OCI-LY3 (cell line): ENCODE data around the gene ARID5B.

ENCODE experiments used
- H2AFZ ChIP-seq: fragments of 200-600, 300-600 bp; shearing (Covaris generic); 2 replicates; pipeline ENCODE4 v1.6.0; 2014; ENCODE audit warnings: antibody characterized with exemption, low read depth, low read length
- H3K27ac ChIP-seq: fragments of 200-600, 300-600 bp; sonication (generic); 2 replicates; pipeline ENCODE4 v1.5.1; 2014; ENCODE audit warnings: mild to moderate bottlenecking, low read length, moderate library complexity, mixed read lengths
- H3K27me3 ChIP-seq: fragments of 200-600, 300-600 bp; sonication (generic); 2 replicates; pipeline ENCODE4 v1.6.1; 2014; ENCODE audit warnings: low read depth, low read length, mixed read lengths
- H3K36me3 ChIP-seq: fragments of 200-600, 300-600 bp; sonication (generic); replicated peaks from 2 replicates; pipeline ENCODE3; 2014; ENCODE audit warnings: low read depth, low read length, mixed read lengths
- H3K4me1 ChIP-seq: fragments of 300-600, 200-600 bp; sonication (generic); 2 replicates; pipeline ENCODE4 v1.6.1; 2014; ENCODE audit warnings: low read length, mixed read lengths
- H3K4me2 ChIP-seq: fragments of 200-600, 300-600 bp; sonication (generic); 2 replicates; pipeline ENCODE4 v1.6.1; 2014; ENCODE audit warnings: low read length, mixed read lengths
- H3K4me3 ChIP-seq: fragments of 300-600, 200-600 bp; sonication (generic); 2 replicates; pipeline ENCODE4 v1.5.1; 2014; ENCODE audit warnings: antibody characterized with exemption, mild to moderate bottlenecking, low read length, moderate library complexity
- H3K79me2 ChIP-seq: fragments of 300-600, 200-600 bp; shearing (Covaris generic); 2 replicates; pipeline ENCODE4 v1.6.1; 2014; ENCODE audit warnings: mild to moderate bottlenecking, low read length, mixed read lengths
- H3K9ac ChIP-seq: fragments of 300-600, 200-600 bp; shearing (Covaris generic); 2 replicates; pipeline ENCODE4 v1.6.0; 2014; ENCODE audit warnings: mild to moderate bottlenecking, low read length, moderate library complexity
- H3K9me3 ChIP-seq: fragments of 200-600, 300-600 bp; shearing (Covaris generic); 2 replicates; pipeline ENCODE4 v1.6.1; 2014; ENCODE audit warnings: low read length, mixed read lengths; ENCODE audit not compliant: insufficient read depth
- H4K20me1 ChIP-seq: fragments of 200-600, 300-600 bp; sonication (generic); 2 replicates; pipeline ENCODE4 v1.6.1; 2016; ENCODE audit warnings: low read length, mixed read lengths; ENCODE audit not compliant: insufficient read depth
- CTCF ChIP-seq: fragments of 200-600, 300-600 bp; sonication (generic); IDR thresholded peaks from 2 replicates; pipeline ENCODE4 v1.5.1; 2014; ENCODE audit warnings: antibody characterized with exemption, low read length, low read depth
- EZH2phosphoT487 ChIP-seq: fragments of 200-600 bp; shearing (Covaris generic); IDR thresholded peaks from 2 replicates; pipeline ENCODE4 v1.6.1; 2018; ENCODE audit warnings: antibody characterized with exemption, mixed run types, low read depth

ARID5B gene

GRCh38 chr10:62019013-62019684 is 117.7 kb downstream of the ARID5B start:
- Histone ChIP-seq H3K36me3 (no peaks in the 10 kb centered on the region), H3K27me3 (no peaks in the 10 kb centered on the region), H3K9me3 (no peaks in the 10 kb centered on the region), H3K79me2 (no peaks in the 10 kb centered on the region), H3K4me1 (peaks cover 43% of the 10 kb centered on the region), H4K20me1 (no peaks in the 10 kb centered on the region), H3K4me2 (no peak overlapping the region; the same call in 1 of the 2 replicates), H3K4me3 (no peak overlapping the region), H3K27ac (no peak overlapping the region), H3K9ac (no peak overlapping the region), H2AFZ (no peak overlapping the region)
- TF ChIP-seq EZH2phosphoT487 (no peak), CTCF (no peak)

DNA sequence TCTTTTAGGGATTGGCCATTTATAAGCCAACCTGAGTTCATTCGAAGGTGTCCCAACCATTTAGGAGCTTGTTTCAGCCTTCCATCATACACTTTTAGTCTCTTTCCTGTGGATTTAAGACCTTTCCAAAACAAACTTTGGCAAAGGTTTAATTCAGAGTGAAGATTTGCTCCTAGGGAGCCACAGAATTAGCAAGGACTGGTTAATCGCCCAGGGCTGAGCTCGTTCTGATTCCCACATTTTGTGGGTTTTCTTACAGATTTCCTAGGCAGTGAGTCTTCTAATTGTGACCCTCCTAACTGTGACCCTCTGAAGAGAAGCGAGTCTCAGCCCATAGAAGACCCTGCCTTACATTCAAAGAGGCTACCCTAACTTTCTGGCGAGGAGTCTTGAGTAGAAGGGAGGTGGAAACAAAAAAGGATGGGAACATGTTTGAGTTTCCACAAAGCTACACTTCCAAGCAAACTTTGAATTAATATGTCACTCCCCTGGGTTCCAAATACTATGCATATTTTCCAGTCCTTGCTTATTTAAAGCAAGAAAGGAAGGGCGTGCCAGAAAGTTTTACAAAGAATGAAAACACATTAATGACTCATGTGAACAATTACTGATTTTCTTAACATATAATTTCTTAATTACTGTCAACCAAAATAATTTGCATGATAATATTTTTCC is 118.3 kb downstream of the ARID5B start:
- Histone ChIP-seq H3K4me3 (0 out of 2 replicates have a peak overlapping the region, but pooled peaks have one; percentile 2), H3K4me1 (peaks cover 43% of the 10 kb centered on the region), H4K20me1 (no peaks in the 10 kb centered on the region), H3K9me3 (no peaks in the 10 kb centered on the region), H3K9ac (0 out of 2 replicates have a peak overlapping the region, but pooled peaks have one; percentile 12), H3K79me2 (no peaks in the 10 kb centered on the region), H2AFZ (no peak overlapping the region), H3K27ac (no peak overlapping the region), H3K4me2 (peak overlapping the region; percentile 53; the same call in 1 of the 2 replicates), H3K27me3 (no peaks in the 10 kb centered on the region), H3K36me3 (no peaks in the 10 kb centered on the region)
- TF ChIP-seq EZH2phosphoT487: no peak
- no peak for TF ChIP-seq CTCF

DNA sequence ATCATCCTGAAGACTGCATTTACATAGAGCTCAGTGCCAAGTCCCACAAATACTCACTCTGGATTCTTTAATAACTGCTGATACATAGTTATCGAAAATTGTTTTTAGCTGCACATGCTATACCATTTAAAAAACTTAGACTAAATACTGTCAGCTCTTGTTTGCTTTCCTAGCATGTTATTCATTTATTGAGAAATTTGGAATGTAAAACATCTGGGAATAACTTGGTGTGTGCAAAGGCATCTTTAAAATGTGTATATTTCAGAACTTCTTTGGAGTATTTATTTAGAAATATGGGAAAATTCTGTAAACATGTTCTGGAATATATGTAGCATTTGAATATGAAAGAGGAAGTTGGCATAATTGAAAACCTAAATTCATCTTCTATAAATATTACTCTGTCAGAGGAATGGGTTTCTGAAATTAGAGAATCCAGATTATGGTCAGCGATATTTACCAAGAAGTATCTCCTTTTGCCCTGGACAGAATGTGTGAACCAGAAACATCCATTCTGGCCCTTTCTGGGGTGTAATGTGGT is 119.7 kb downstream of the ARID5B start:
- peaks cover 42% of the 10 kb centered on the region for H3K4me1 ChIP-seq
- H3K9ac ChIP-seq: no peak overlapping the region
- H3K36me3 ChIP-seq: no peaks in the 10 kb centered on the region
- no peaks in the 10 kb centered on the region for H3K9me3 ChIP-seq
- H3K4me2 ChIP-seq: peak overlapping the region; percentile 21; the same call in 1 of the 2 replicates
- TF ChIP-seq EZH2phosphoT487 (no peak), CTCF (no peak)
- H3K79me2 ChIP-seq: no peaks in the 10 kb centered on the region
- no peak overlapping the region for H2AFZ ChIP-seq
- H3K27me3 ChIP-seq: no peaks in the 10 kb centered on the region
- H4K20me1 ChIP-seq: no peaks in the 10 kb centered on the region
- H3K4me3 ChIP-seq: no peak overlapping the region
- no peak overlapping the region for H3K27ac ChIP-seq
